ENCODE results near the gene MNS1.

- TF ChIP-seq CTCF (IDR thresholded peaks at IDR 0.05) (no peak), POLR2AphosphoS5 (IDR thresholded peaks at IDR 0.05) (no peak)
These were observed 7.3 kb upstream of the MNS1 start for GRCh38 chr15:56472278-56472677.
